Psoas muscle (tissue), 8 donors: ENCODE results near the gene TUSC2. TPM values are rescaled to one million over a fixed set of nuclear protein-coding genes. Genes with fewer than 3 reads are reported as not detected.

ENCODE experiments used
- ATAC-seq, 4 donors: fragments of 200-7000 bp; cut with Tn5 transposase; one replicate each; pipeline ENCODE4 v1.9.1; 2020; ENCODE audit warnings: moderate library complexity in 3 of 4, mild to moderate bottlenecking in 2 of 4
- DNase-seq, 2 donors: peaks; one replicate each; pipeline ENCODE4 v3.0.0-alpha.2; 2020
- H3K27ac ChIP-seq: fragments of 200-600 bp; one replicate; pipeline ENCODE4 v1.8.0; 2022
- H3K27me3 ChIP-seq, 3 donors: fragments of 200-600 bp in 1 of 3; one replicate each; pipeline versions ENCODE4 v1.6.1 to v1.8.0; 2013 to 2022; ENCODE audit warnings: low read length in 2 of 3, mild to moderate bottlenecking in 2 of 3, moderate library complexity in 1 of 3; ENCODE audit not compliant: insufficient read depth in 3 of 3
- H3K36me3 ChIP-seq, 2 donors: fragments of 200-600 bp in 1 of 2; one replicate each; pipeline versions ENCODE4 v1.6.1 to v1.8.0; 2013 to 2022; ENCODE audit warnings: low read depth in 1 of 2, mild to moderate bottlenecking in 1 of 2, moderate library complexity in 1 of 2; ENCODE audit not compliant: insufficient read depth in 1 of 2
- H3K4me1 ChIP-seq: fragments of 200-600 bp; one replicate; pipeline ENCODE4 v1.8.0; 2022
- H3K4me3 ChIP-seq: fragments of 200-600 bp; one replicate; pipeline ENCODE4 v1.8.0; 2022; ENCODE audit warnings: mild to moderate bottlenecking
- H3K9me3 ChIP-seq: fragments of 200-600 bp; one replicate; pipeline ENCODE4 v1.8.0; 2022
- CTCF ChIP-seq: fragments of 200-600 bp; IDR thresholded peaks from one replicate; pipeline ENCODE4 v1.8.0; 2022; ENCODE audit warnings: antibody characterized with exemption
- WGBS, 3 donors: extraction: QIAGEN DNeasy Blood & Tissue Kit; methylation state at CpG; one replicate each; pipeline versions ENCODE4 v1.1.6 to v1.1.7; 2013; 5-methylcytosine and 5-hydroxymethylcytosine counted together
- intact Hi-C, 2 donors: fragments of 100-400 bp; cut with DNase I; formaldehyde crosslinking; loops; one replicate each; pipeline versions ENCODE4 v1.11.0 to v1.14.2; 2022
- long read RNA-seq, 2 donors: library from polyadenylated mRNA; unstranded; transcript quantifications; one replicate each; pipeline ENCODE4 v2.0.0, GENCODE V29; 2021
- polyA plus RNA-seq, 3 donors: library from polyadenylated mRNA; stranded (reverse); fragments of 200-250 nt; gene quantifications; one replicate each; pipeline ENCODE4 v1.2.3, GENCODE V29; 2013
- total RNA-seq, 4 donors: library from RNA; stranded (reverse); fragmentation: NEBNext Ultra II Directional in 2 of 4; extraction: Animal tissue kit (Norgen Biotek cat#: 25700) in 2 of 4; gene quantifications; one replicate each; pipeline versions ENCODE4 v1.2.1 to v1.2.4, GENCODE V29; 2021 to 2023
- donor health status: healthy with polysubstance abuse.
- donor health status: DM: no; HTN: no; CAD: no; lungs with moderate emphysema.
- donor health status: Bipolar disorder and iron deficiency.
- donor health status: healthy.
- donor health status: DM: yes; HTN: yes; CAD: no.
- donor health status: DM: no; HTN: no; CAD: no.
- donor health status: DM: no; HTN: no; CAD: no.
- donor health status: DM: yes; HTN: yes; CAD: no.

Gene TUSC2
- total RNA-seq (10 to 100 TPM; 31.5 to 43.6 (median 33.7) TPM), polyA plus RNA-seq (100 to 1,000 TPM in 1 of 3 donors, 10 to 100 TPM in 2; 38.0 to 100 (median 84.9) TPM)
- long read RNA-seq, donor 1, transcript TUSC2-201 (3 exons, 1,691 nt), result major isoform, 23 of 26 reads
- long read RNA-seq, donor 1, partial matches to known transcripts, result 0 of 26 reads
- long read RNA-seq, donor 1, other reads (novel, unspliced or antisense), result 1 of 26 reads
- long read RNA-seq, donor 2, transcript TUSC2-201 (3 exons, 1,691 nt), result major isoform, 48 of 64 reads
- long read RNA-seq, donor 2, transcript TUSC2-206 (3 exons, 475 nt), result minor isoform, 7 of 64 reads
- long read RNA-seq, donor 2, partial matches to known transcripts, result 1 of 64 reads
- long read RNA-seq, donor 2, other reads (novel, unspliced or antisense), result 8 of 64 reads

- H3K27ac ChIP-seq, result peak within 1 kb of the TSS; percentile 95
- TF ChIP-seq CTCF, result no peak
- H3K27me3 ChIP-seq, result no peaks in the 10 kb centered on the region
- WGBS, 3 donors, result 1 to 2% (median 1%) methylated on average over 34 to 55 of the region's 55 CpGs
- H3K4me1 ChIP-seq, result peaks cover 31% of the 10 kb centered on the region
- peak; percentile 92 to 94 (median 93) for ATAC-seq
- H3K36me3 ChIP-seq, result peaks cover 3 to 60% of the 10 kb centered on the region in 2 donors
- intact Hi-C loops, result loop anchor here in 1 of 2 donors (2.0 to 5.0 kb wide), 2 partner anchors 66 to 133 kb away; no protein-coding TSS in a partner anchor
- H3K4me3 ChIP-seq, result peak within 1 kb of the TSS; percentile 100
- DNase-seq, result peak; percentile 98
- H3K9me3 ChIP-seq, result no peaks in the 10 kb centered on the region
Observed at GRCh38 chr3:50327943-50328691, at the start of gene TUSC2. Gene TUSC2 (minus strand): TSS chr3:50328223. CDS start chr3:50328099, 124 bp downstream.

- Histone ChIP-seq H3K36me3 (no peaks in the 10 kb centered on the region), H3K4me1 (no peaks in the 10 kb centered on the region), H3K27ac (no peak overlapping the region), H3K9me3 (no peaks in the 10 kb centered on the region), H3K27me3 (no peaks in the 10 kb centered on the region), H3K4me3 (no peak overlapping the region)
- DNase-seq (no peak), ATAC-seq (peak in 1 of 4 donors; percentile 6)
- intact Hi-C loops, result no loop called here
- WGBS, 3 donors, result 68 to 77% (median 72%) methylated on average over 7 of the region's 7 CpGs
- TF ChIP-seq CTCF, result no peak
Observed at GRCh38 chr3:50375258-50375931, 47.4 kb upstream of the TUSC2 start.

- Histone ChIP-seq H3K27me3 (peaks cover 0 to 3% (median 0%) of the 10 kb centered on the region in 3 donors), H3K4me1 (no peaks in the 10 kb centered on the region), H3K27ac (no peak overlapping the region), H3K36me3 (no peaks in the 10 kb centered on the region), H3K4me3 (no peak overlapping the region), H3K9me3 (no peaks in the 10 kb centered on the region)
- ATAC-seq (no peak), DNase-seq (no peak)
- TF ChIP-seq CTCF, result no peak
- intact Hi-C loops, result no loop called here
- WGBS, 3 donors, result 79 to 81% (median 80%) methylated on average over 20 to 22 of the region's 22 CpGs
Observed at GRCh38 chr3:50374363-50375257, 46.6 kb upstream of the TUSC2 start.
